Measurements from ENCODE around the gene MAP1LC3B.

The MAP1LC3B gene

GRCh38 chr16:87412996-87413421, 20.9 kb downstream of the MAP1LC3B start:
- TF ChIP-seq SPI1 (IDR thresholded peaks at IDR 0.05; ENCODE audit: low read depth, low read length), result no peak
- no peak for TF ChIP-seq POLR2AphosphoS5 (IDR thresholded peaks at IDR 0.05; ENCODE audit: low read depth, low read length)
- no peak for TF ChIP-seq TAF1 (IDR thresholded peaks at IDR 0.05; ENCODE audit: low read depth, low read length)
- TF ChIP-seq POU2F2 (IDR thresholded peaks at IDR 0.05; ENCODE audit: low read depth, low read length), result no peak
- no peak for TF ChIP-seq POLR2A (IDR thresholded peaks at IDR 0.05; ENCODE audit: low read depth, low read length)
- no peak for TF ChIP-seq PAX5 (IDR thresholded peaks at IDR 0.05; ENCODE audit: insufficient read depth, low read length, severe bottlenecking)
- no peak for DNase-seq (ENCODE audit: insufficient read length, low spot score)
- no peak for FAIRE-seq

- FAIRE-seq (no peak), DNase-seq (ENCODE audit: insufficient read length, low spot score) (no peak)
- TF ChIP-seq POLR2AphosphoS5 (IDR thresholded peaks at IDR 0.05; ENCODE audit: low read depth, low read length) (no peak), POLR2A (IDR thresholded peaks at IDR 0.05; ENCODE audit: low read depth, low read length) (no peak), POU2F2 (IDR thresholded peaks at IDR 0.05; ENCODE audit: low read depth, low read length) (no peak), SPI1 (IDR thresholded peaks at IDR 0.05; ENCODE audit: low read depth, low read length) (no peak), PAX5 (IDR thresholded peaks at IDR 0.05; ENCODE audit: insufficient read depth, low read length, severe bottlenecking) (no peak), TAF1 (IDR thresholded peaks at IDR 0.05; ENCODE audit: low read depth, low read length) (no peak)
Observed at GRCh38 chr16:87414251-87414680, 22.1 kb downstream of the MAP1LC3B start.

- FAIRE-seq (no peak), DNase-seq (ENCODE audit: insufficient read length, low spot score) (no peak)
- TF ChIP-seq POLR2A (IDR thresholded peaks at IDR 0.05; ENCODE audit: low read depth, low read length) (no peak), PAX5 (IDR thresholded peaks at IDR 0.05; ENCODE audit: insufficient read depth, low read length, severe bottlenecking) (no peak), TAF1 (IDR thresholded peaks at IDR 0.05; ENCODE audit: low read depth, low read length) (no peak), POU2F2 (IDR thresholded peaks at IDR 0.05; ENCODE audit: low read depth, low read length) (no peak), POLR2AphosphoS5 (IDR thresholded peaks at IDR 0.05; ENCODE audit: low read depth, low read length) (no peak), SPI1 (IDR thresholded peaks at IDR 0.05; ENCODE audit: low read depth, low read length) (no peak)
Observed at GRCh38 chr16:87415441-87415840, 23.3 kb downstream of the MAP1LC3B start.

- no peak for TF ChIP-seq POLR2AphosphoS5 (IDR thresholded peaks at IDR 0.05; ENCODE audit: low read depth, low read length)
- no peak for TF ChIP-seq SPI1 (IDR thresholded peaks at IDR 0.05; ENCODE audit: low read depth, low read length)
- no peak for TF ChIP-seq TAF1 (IDR thresholded peaks at IDR 0.05; ENCODE audit: low read depth, low read length)
- no peak for TF ChIP-seq POU2F2 (IDR thresholded peaks at IDR 0.05; ENCODE audit: low read depth, low read length)
- TF ChIP-seq POLR2A (IDR thresholded peaks at IDR 0.05; ENCODE audit: low read depth, low read length), result no peak
- no peak for TF ChIP-seq PAX5 (IDR thresholded peaks at IDR 0.05; ENCODE audit: insufficient read depth, low read length, severe bottlenecking)
- DNase-seq (ENCODE audit: insufficient read length, low spot score) (no peak), FAIRE-seq (no peak)
Observed at GRCh38 chr16:87416826-87417527, 24.8 kb downstream of the MAP1LC3B start.

- no peak for DNase-seq (ENCODE audit: insufficient read length, low spot score)
- FAIRE-seq, result no peak
- TF ChIP-seq POLR2AphosphoS5 (IDR thresholded peaks at IDR 0.05; ENCODE audit: low read depth, low read length) (no peak), SPI1 (IDR thresholded peaks at IDR 0.05; ENCODE audit: low read depth, low read length) (no peak), POU2F2 (IDR thresholded peaks at IDR 0.05; ENCODE audit: low read depth, low read length) (no peak), POLR2A (IDR thresholded peaks at IDR 0.05; ENCODE audit: low read depth, low read length) (no peak), PAX5 (IDR thresholded peaks at IDR 0.05; ENCODE audit: insufficient read depth, low read length, severe bottlenecking) (no peak), TAF1 (IDR thresholded peaks at IDR 0.05; ENCODE audit: low read depth, low read length) (no peak)
Observed at GRCh38 chr16:87417528-87417910, 25.4 kb downstream of the MAP1LC3B start.

GRCh38 chr16:87418216-87418615, 26.1 kb downstream of the MAP1LC3B start:
- TF ChIP-seq POU2F2 (IDR thresholded peaks at IDR 0.05; ENCODE audit: low read depth, low read length) (no peak), TAF1 (IDR thresholded peaks at IDR 0.05; ENCODE audit: low read depth, low read length) (no peak), SPI1 (IDR thresholded peaks at IDR 0.05; ENCODE audit: low read depth, low read length) (no peak), POLR2A (IDR thresholded peaks at IDR 0.05; ENCODE audit: low read depth, low read length) (no peak), POLR2AphosphoS5 (IDR thresholded peaks at IDR 0.05; ENCODE audit: low read depth, low read length) (no peak), PAX5 (IDR thresholded peaks at IDR 0.05; ENCODE audit: insufficient read depth, low read length, severe bottlenecking) (no peak)
- FAIRE-seq, result no peak
- DNase-seq (ENCODE audit: insufficient read length, low spot score), result no peak

GRCh38 chr16:87418644-87419043, 26.5 kb downstream of the MAP1LC3B start:
- TF ChIP-seq POLR2A (IDR thresholded peaks at IDR 0.05; ENCODE audit: low read depth, low read length) (no peak), POU2F2 (IDR thresholded peaks at IDR 0.05; ENCODE audit: low read depth, low read length) (no peak), POLR2AphosphoS5 (IDR thresholded peaks at IDR 0.05; ENCODE audit: low read depth, low read length) (no peak), TAF1 (IDR thresholded peaks at IDR 0.05; ENCODE audit: low read depth, low read length) (no peak), PAX5 (IDR thresholded peaks at IDR 0.05; ENCODE audit: insufficient read depth, low read length, severe bottlenecking) (no peak), SPI1 (IDR thresholded peaks at IDR 0.05; ENCODE audit: low read depth, low read length) (no peak)
- DNase-seq (ENCODE audit: insufficient read length, low spot score) (no peak), FAIRE-seq (no peak)

- FAIRE-seq (no peak), DNase-seq (ENCODE audit: insufficient read length, low spot score) (no peak)
- TF ChIP-seq POLR2AphosphoS5 (IDR thresholded peaks at IDR 0.05; ENCODE audit: low read depth, low read length) (no peak), POLR2A (IDR thresholded peaks at IDR 0.05; ENCODE audit: low read depth, low read length) (no peak), TAF1 (IDR thresholded peaks at IDR 0.05; ENCODE audit: low read depth, low read length) (no peak), SPI1 (IDR thresholded peaks at IDR 0.05; ENCODE audit: low read depth, low read length) (no peak), POU2F2 (IDR thresholded peaks at IDR 0.05; ENCODE audit: low read depth, low read length) (no peak), PAX5 (IDR thresholded peaks at IDR 0.05; ENCODE audit: insufficient read depth, low read length, severe bottlenecking) (no peak)
Observed at GRCh38 chr16:87420026-87421002, 28.2 kb downstream of the MAP1LC3B start.

All from GM12891 (cell line).